AML-193 (cell line): ENCODE results near the gene TBC1D5.

Experiments
- DNase-seq, 2 experiments: peaks; one replicate each; lab custom pipeline; 2025; lab: John Stamatoyannopoulos, UW

TBC1D5 gene

GRCh38 chr3:17589888-17590287 lies 152.5 kb downstream of the TBC1D5 start:
- no peak for DNase-seq

- no peak for DNase-seq
Observed at GRCh38 chr3:17588422-17588821, 154.0 kb downstream of the TBC1D5 start.

GRCh38 chr3:17585394-17586325 lies 156.8 kb downstream of the TBC1D5 start:
- no peak for DNase-seq

GRCh38 chr3:17584066-17584465 lies 158.4 kb downstream of the TBC1D5 start:
- no peak for DNase-seq

- DNase-seq: no peak
Observed at GRCh38 chr3:17583530-17583929, 158.9 kb downstream of the TBC1D5 start.

GRCh38 chr3:17581421-17582080 lies 160.9 kb downstream of the TBC1D5 start:
- DNase-seq: no peak

GRCh38 chr3:17580901-17581300 lies 161.5 kb downstream of the TBC1D5 start:
- DNase-seq: no peak

GRCh38 chr3:17579289-17580031 lies 163.0 kb downstream of the TBC1D5 start:
- peak; percentile 7 to 37 for DNase-seq

GRCh38 chr3:17577796-17578520 lies 164.5 kb downstream of the TBC1D5 start:
- no peak for DNase-seq

GRCh38 chr3:17573396-17573795 lies 169.0 kb downstream of the TBC1D5 start:
- no peak for DNase-seq

GRCh38 chr3:17571686-17572085 lies 170.7 kb downstream of the TBC1D5 start:
- no peak for DNase-seq

- no peak for DNase-seq
Observed at GRCh38 chr3:17562845-17563244, 179.6 kb downstream of the TBC1D5 start.

GRCh38 chr3:17558565-17558964 lies 183.9 kb downstream of the TBC1D5 start:
- no peak for DNase-seq

GRCh38 chr3:17557749-17558463 lies 184.5 kb downstream of the TBC1D5 start:
- no peak for DNase-seq

- no peak for DNase-seq
Observed at GRCh38 chr3:17555525-17555924, 186.9 kb downstream of the TBC1D5 start.

GRCh38 chr3:17554078-17554477 lies 188.4 kb downstream of the TBC1D5 start:
- no peak for DNase-seq

- no peak for DNase-seq
Observed at GRCh38 chr3:17553080-17553479, 189.4 kb downstream of the TBC1D5 start.

- DNase-seq: no peak
Observed at GRCh38 chr3:17552351-17552750, 190.1 kb downstream of the TBC1D5 start.

- DNase-seq: no peak
Observed at GRCh38 chr3:17551895-17552294, 190.5 kb downstream of the TBC1D5 start.

GRCh38 chr3:17551333-17551732 lies 191.1 kb downstream of the TBC1D5 start:
- no peak for DNase-seq

- DNase-seq: no peak
Observed at GRCh38 chr3:17550624-17551023, 191.8 kb downstream of the TBC1D5 start.
